IMR-90 (cell line): ENCODE results near the gene SURF1.

Experiments used
- CEBPB ChIP-seq: IDR thresholded peaks from 2 replicates; pipeline ENCODE4 v1.6.1; 2012; ENCODE audit warnings: low read depth, low read length, improper control_type of control experiment
- CTCF ChIP-seq: conservative IDR thresholded peaks from 2 replicates; pipeline ENCODE4 v1.5.1; 2012; ENCODE audit warnings: mild to moderate bottlenecking, low read depth, low read length, improper control_type of control experiment
- ELK1 ChIP-seq: fragments of 150-350 bp; IDR thresholded peaks from 2 replicates; pipeline ENCODE4 v1.6.1; 2016; ENCODE audit warnings: low read depth, mild to moderate bottlenecking, low read length, moderate library complexity, borderline replicate concordance
- FOS ChIP-seq: fragments of 150-350 bp; IDR thresholded peaks from 2 replicates; pipeline ENCODE4 v1.6.1; 2016; ENCODE audit warnings: low read depth, low read length
- MAFK ChIP-seq: IDR thresholded peaks from 2 replicates; pipeline ENCODE4 v1.6.1; 2012; ENCODE audit warnings: low read depth, low read length, improper control_type of control experiment
- MAZ ChIP-seq: IDR thresholded peaks from 2 replicates; pipeline ENCODE4 v1.6.1; 2012; ENCODE audit warnings: low read depth, mild to moderate bottlenecking, low read length, improper control_type of control experiment, moderate library complexity, borderline replicate concordance
- MXI1 ChIP-seq: IDR thresholded peaks from 2 replicates; pipeline ENCODE4 v1.6.1; 2012; ENCODE audit warnings: low read depth, mild to moderate bottlenecking, low read length, moderate library complexity, borderline replicate concordance
- POLR2A ChIP-seq: IDR thresholded peaks from 2 replicates; pipeline ENCODE4 v1.6.1; 2012; ENCODE audit warnings: mild to moderate bottlenecking, low read depth, low read length
- RCOR1 ChIP-seq: IDR thresholded peaks from 2 replicates; pipeline ENCODE4 v1.6.1; 2012; ENCODE audit warnings: mild to moderate bottlenecking, low read length, improper control_type of control experiment; ENCODE audit not compliant: insufficient replicate concordance
- RFX5 ChIP-seq: IDR thresholded peaks from 2 replicates; pipeline ENCODE4 v1.8.0; 2012; ENCODE audit warnings: low read depth, mild to moderate bottlenecking, low read length, moderate library complexity
- SMC3 ChIP-seq: fragments of 150-350 bp; IDR thresholded peaks from 2 replicates; pipeline ENCODE4 v1.6.1; 2016; ENCODE audit warnings: low read depth, mild to moderate bottlenecking, antibody characterized with exemption, low read length, moderate library complexity
- USF2 ChIP-seq: fragments of 150-350 bp; IDR thresholded peaks from 2 replicates; pipeline ENCODE4 v1.6.1; 2017; ENCODE audit warnings: mild to moderate bottlenecking, antibody characterized with exemption, low read length, low read depth

GRCh38 chr9:133379153-133380086 is 23.1 kb upstream of the SURF1 start:
- TF ChIP-seq CTCF, result no peak
- TF ChIP-seq POLR2A, result no peak
- TF ChIP-seq ELK1, result no peak
- no peak for TF ChIP-seq RCOR1
- no peak for TF ChIP-seq MAZ
- TF ChIP-seq MXI1, result no peak
- no peak for TF ChIP-seq CEBPB
- TF ChIP-seq USF2, result no peak
- no peak for TF ChIP-seq SMC3
- no peak for TF ChIP-seq RFX5
- TF ChIP-seq MAFK, result no peak
- TF ChIP-seq FOS, result no peak
